Measurements from ENCODE around the gene RABEPK.

GRCh38 chr9:125254231-125254630, 53.9 kb downstream of the RABEPK start:
- TF ChIP-seq, protein P1, sequence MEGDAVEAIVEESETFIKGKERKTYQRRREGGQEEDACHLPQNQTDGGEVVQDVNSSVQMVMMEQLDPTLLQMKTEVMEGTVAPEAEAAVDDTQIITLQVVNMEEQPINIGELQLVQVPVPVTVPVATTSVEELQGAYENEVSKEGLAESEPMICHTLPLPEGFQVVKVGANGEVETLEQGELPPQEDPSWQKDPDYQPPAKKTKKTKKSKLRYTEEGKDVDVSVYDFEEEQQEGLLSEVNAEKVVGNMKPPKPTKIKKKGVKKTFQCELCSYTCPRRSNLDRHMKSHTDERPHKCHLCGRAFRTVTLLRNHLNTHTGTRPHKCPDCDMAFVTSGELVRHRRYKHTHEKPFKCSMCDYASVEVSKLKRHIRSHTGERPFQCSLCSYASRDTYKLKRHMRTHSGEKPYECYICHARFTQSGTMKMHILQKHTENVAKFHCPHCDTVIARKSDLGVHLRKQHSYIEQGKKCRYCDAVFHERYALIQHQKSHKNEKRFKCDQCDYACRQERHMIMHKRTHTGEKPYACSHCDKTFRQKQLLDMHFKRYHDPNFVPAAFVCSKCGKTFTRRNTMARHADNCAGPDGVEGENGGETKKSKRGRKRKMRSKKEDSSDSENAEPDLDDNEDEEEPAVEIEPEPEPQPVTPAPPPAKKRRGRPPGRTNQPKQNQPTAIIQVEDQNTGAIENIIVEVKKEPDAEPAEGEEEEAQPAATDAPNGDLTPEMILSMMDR (IDR thresholded peaks at IDR 0.05; ENCODE audit: poor library complexity), result no peak
- no peak for TF ChIP-seq EZH2 (IDR thresholded peaks at IDR 0.05; ENCODE audit: borderline replicate concordance)

Data from hepatocyte (in vitro differentiated cells).